ENCODE measurements around the gene SEMA3B. TPM values are rescaled to one million over a fixed set of nuclear protein-coding genes. Genes with fewer than 3 reads are reported as not detected.
"Not testable (repeated sequence)": the region's sequence is repeated elsewhere in the genome, so short reads cannot be mapped to it uniquely, and the experiment has no call there.

SEMA3B gene
- total and polyA plus RNA-seq, 2 experiments from 2014 or later = 67.7 to 104 TPM

DNA sequence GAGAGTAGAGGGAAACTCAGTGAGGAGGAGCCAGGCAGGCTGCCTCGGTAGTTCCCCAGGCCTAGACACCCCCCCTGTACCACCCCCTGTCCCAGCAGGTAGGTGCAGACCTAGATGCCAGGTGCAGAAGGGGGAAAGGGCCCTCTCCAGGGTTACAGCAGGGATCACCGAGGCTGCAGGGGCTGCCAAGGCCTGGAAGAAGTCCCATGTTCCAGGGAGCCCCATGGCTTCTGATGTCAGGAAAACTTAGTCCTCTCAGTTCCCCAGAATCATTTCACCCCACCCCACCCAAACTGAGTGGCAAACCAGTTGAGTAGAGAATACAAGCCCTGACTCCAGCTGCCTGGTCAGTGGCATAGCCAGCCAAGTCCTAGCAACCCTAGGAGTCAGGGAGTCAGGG, 7.4 kb upstream of the SEMA3B start:
- no peaks in the 10 kb centered on the region for H3K27me3 ChIP-seq
- H3K4me2 ChIP-seq = peak overlapping the region; percentile 78
- H3K79me2 ChIP-seq = peaks cover 12% of the 10 kb centered on the region
- no peak overlapping the region for H2AFZ ChIP-seq
- DNase-seq (ENCODE audit: low spot score) = no peak
- no peaks in the 10 kb centered on the region for H4K20me1 ChIP-seq (ENCODE audit: insufficient read depth, poor library complexity, severe bottlenecking)
- H3K9me2 ChIP-seq (replicated peaks; ENCODE audit: insufficient read depth) = no peaks in the 10 kb centered on the region
- TF ChIP-seq CTCF (IDR thresholded peaks at IDR 0.05; ENCODE audit: poor library complexity) = no peak
- no peak for TF ChIP-seq EZH2phosphoT487 (IDR thresholded peaks at IDR 0.05; ENCODE audit: low read depth, severe bottlenecking, unreplicated experiment)
- no peak for TF ChIP-seq EZH2 (IDR thresholded peaks at IDR 0.05; ENCODE audit: borderline replicate concordance)
- H3K9me3 ChIP-seq (ENCODE audit: low read depth) = no peaks in the 10 kb centered on the region
- peaks cover 46% of the 10 kb centered on the region for H3K4me1 ChIP-seq (ENCODE audit: insufficient read depth)
- H3K27ac ChIP-seq = peak overlapping the region; percentile 97
- no peak overlapping the region for H3K4me3 ChIP-seq
- no peaks in the 10 kb centered on the region for H3K36me3 ChIP-seq (replicated peaks; ENCODE audit: insufficient read depth, low read depth)
- 77% methylated on average over 2 of the region's 2 CpGs for WGBS (ENCODE audit: low lambda C conversion rate, missing lambda C conversion rate)

DNA sequence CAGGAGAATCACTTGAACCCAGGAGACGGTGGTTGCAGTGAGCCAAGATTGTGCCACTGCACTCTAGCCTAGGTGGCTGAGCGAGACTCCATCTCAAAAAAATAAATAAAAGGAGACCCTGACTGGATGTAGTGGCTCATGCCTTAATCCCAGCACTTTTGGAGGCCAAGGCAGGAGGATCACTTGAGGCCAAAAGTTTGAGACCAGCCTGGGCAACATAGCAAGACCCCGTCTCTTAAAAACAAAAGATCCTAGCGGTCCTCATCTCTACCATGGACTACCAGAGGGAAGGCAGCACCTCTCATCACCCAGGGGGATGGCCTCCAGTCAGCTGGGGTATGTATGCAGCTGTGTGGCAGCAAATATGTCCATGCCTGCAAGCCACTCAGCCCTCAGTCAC, 6.7 kb upstream of the SEMA3B start:
- not testable (repeated sequence) for H3K9me2 ChIP-seq (replicated peaks; ENCODE audit: insufficient read depth); DNase-seq (ENCODE audit: low spot score); H4K20me1 ChIP-seq (ENCODE audit: insufficient read depth, poor library complexity, severe bottlenecking); H2AFZ ChIP-seq; H3K27ac ChIP-seq; H3K4me3 ChIP-seq; H3K36me3 ChIP-seq (replicated peaks; ENCODE audit: insufficient read depth, low read depth); H3K9me3 ChIP-seq (ENCODE audit: low read depth); H3K4me2 ChIP-seq; H3K27me3 ChIP-seq
- peaks cover 12% of the 10 kb centered on the region for H3K79me2 ChIP-seq
- peaks cover 53% of the 10 kb centered on the region for H3K4me1 ChIP-seq (ENCODE audit: insufficient read depth)
- 99% methylated on average over 4 of the region's 4 CpGs for WGBS (ENCODE audit: low lambda C conversion rate, missing lambda C conversion rate)

DNA sequence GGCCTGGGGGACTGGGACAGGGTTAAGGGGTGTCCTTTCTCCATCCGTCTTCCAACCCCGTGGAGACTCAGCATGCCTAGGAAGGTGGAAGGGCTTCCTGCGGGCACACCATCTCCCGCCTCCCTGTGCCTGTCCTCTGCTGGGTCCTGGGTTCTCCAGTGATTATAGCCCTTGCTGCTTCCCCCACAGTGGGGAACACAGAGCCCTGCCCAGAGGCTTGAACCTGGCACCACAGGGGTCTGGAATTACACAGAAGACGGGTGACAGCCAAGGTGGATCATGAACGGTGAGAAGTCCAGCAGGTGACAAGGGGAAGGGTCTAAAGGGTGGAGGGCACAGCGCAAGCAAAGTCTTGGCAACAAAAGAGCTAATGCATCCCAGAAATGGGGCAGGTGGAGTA, 6.2 kb upstream of the SEMA3B start:
- Histone ChIP-seq H3K79me2 (peaks cover 12% of the 10 kb centered on the region), H3K27ac (peak overlapping the region; percentile 91), H3K9me3 (ENCODE audit: low read depth) (no peaks in the 10 kb centered on the region), H3K4me2 (no peak overlapping the region), H4K20me1 (ENCODE audit: insufficient read depth, poor library complexity, severe bottlenecking) (no peaks in the 10 kb centered on the region), H3K27me3 (no peaks in the 10 kb centered on the region), H3K36me3 (replicated peaks; ENCODE audit: insufficient read depth, low read depth) (no peaks in the 10 kb centered on the region), H3K4me1 (ENCODE audit: insufficient read depth) (peaks cover 59% of the 10 kb centered on the region), H3K9me2 (replicated peaks; ENCODE audit: insufficient read depth) (no peaks in the 10 kb centered on the region), H3K4me3 (no peak overlapping the region), H2AFZ (no peak overlapping the region)
- DNase-seq (ENCODE audit: low spot score) = no peak
- TF ChIP-seq CTCF (IDR thresholded peaks at IDR 0.05; ENCODE audit: poor library complexity) (no peak), EZH2 (IDR thresholded peaks at IDR 0.05; ENCODE audit: borderline replicate concordance) (no peak), EZH2phosphoT487 (IDR thresholded peaks at IDR 0.05; ENCODE audit: low read depth, severe bottlenecking, unreplicated experiment) (no peak)
- WGBS (ENCODE audit: low lambda C conversion rate, missing lambda C conversion rate) = 98% methylated on average over 7 of the region's 7 CpGs

DNA sequence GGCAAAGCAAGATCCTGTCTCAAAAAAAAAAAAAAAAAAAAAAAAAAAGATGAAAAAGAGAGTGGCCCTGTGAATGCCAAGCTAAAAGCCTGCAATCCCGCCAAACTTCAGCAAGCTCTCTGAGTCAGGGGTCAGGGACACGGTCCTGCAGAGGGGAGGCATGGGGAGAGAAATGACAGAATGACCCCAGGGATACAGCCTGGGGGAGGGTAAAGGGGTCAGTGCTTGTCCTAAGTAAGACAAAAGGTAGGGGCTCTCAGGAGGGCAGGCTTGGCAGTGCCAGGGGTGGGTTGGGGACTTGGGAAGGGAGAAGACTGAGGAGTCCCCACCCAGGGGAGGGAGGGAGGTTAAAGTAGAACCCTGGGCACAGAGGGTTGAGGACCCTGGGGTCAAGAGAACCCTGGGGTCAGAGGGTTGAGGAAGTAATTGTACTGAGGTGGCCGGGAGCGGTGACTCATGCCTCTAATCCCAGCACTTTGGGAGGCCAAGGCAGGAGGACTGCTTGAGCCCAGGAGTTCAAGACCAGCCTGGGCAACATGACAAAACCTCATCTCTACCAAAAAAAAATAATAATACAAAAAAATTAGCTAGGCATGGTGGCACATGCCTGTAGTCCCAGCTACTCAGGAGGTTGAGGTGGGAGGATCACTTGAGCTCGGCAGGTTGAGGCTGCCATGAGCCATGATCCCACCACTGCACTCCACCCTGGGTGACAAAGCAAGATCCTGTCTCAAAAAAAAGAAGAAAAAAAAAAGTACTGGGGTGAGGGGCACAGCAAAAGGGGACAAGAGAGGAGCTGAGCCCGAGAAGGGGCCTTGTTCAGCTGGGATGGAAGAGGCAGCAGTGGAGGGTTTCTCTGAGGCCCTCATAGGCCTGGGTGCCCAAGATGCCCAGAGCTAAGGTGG, 5.2 kb upstream of the SEMA3B start:
- no peaks in the 10 kb centered on the region for H4K20me1 ChIP-seq (ENCODE audit: insufficient read depth, poor library complexity, severe bottlenecking)
- H3K4me2 ChIP-seq = peak overlapping the region; percentile 59
- no peak overlapping the region for H3K4me3 ChIP-seq
- no peaks in the 10 kb centered on the region for H3K9me2 ChIP-seq (replicated peaks; ENCODE audit: insufficient read depth)
- H3K4me1 ChIP-seq (ENCODE audit: insufficient read depth) = peaks cover 69% of the 10 kb centered on the region
- WGBS (ENCODE audit: low lambda C conversion rate, missing lambda C conversion rate) = 70% methylated on average over 6 of the region's 6 CpGs
- no peak for DNase-seq (ENCODE audit: low spot score)
- peaks cover 12% of the 10 kb centered on the region for H3K79me2 ChIP-seq
- H3K27me3 ChIP-seq = no peaks in the 10 kb centered on the region
- H2AFZ ChIP-seq = no peak overlapping the region
- H3K9me3 ChIP-seq (ENCODE audit: low read depth) = no peaks in the 10 kb centered on the region
- H3K36me3 ChIP-seq (replicated peaks; ENCODE audit: insufficient read depth, low read depth) = no peaks in the 10 kb centered on the region
- peak overlapping the region; percentile 91 for H3K27ac ChIP-seq
- TF ChIP-seq EZH2phosphoT487 (IDR thresholded peaks at IDR 0.05; ENCODE audit: low read depth, severe bottlenecking, unreplicated experiment) (no peak), CTCF (IDR thresholded peaks at IDR 0.05; ENCODE audit: poor library complexity) (no peak), EZH2 (IDR thresholded peaks at IDR 0.05; ENCODE audit: borderline replicate concordance) (no peak)

Data from hepatocyte (in vitro differentiated cells).